Measurements from ENCODE around the gene CBFB.
A peak's percentile ranks its signal among the peaks of the same experiment; 100 is the strongest.
"Not testable (repeated sequence)": the region's sequence is repeated elsewhere in the genome, so short reads cannot be mapped to it uniquely, and the experiment has no call there.

The CBFB gene

DNA sequence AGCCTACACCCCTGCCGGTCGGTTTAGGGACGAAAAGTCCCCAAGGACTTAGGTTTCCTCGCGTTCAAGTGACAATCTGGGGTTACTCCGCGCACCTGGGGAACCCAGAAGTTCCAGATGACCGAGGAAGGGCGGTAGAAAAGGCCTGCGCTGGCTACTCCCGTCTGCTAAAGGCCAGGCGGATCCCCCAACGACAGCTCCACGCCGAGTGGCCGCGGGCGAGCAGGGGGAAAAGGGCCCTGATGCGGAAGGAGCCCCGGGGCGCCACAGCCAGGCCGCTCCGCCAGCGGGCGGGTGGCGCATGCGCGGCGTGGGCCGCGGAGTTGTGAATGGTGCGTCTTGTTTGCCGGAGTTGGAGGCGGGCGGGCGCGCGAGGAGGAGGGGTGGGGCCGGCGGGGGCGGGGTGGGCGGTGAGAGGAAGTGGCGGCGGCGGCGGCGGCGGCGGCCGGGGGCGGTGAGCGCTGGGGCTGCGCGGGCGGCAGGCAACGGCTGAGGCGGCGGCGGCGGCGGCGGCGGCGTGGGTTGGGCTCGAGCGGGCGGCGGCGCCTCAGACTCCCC lies at the start of gene CBFB:
CBFB (plus strand) TSS at position 454 of the 558 bp plus-strand sequence. CDS start 259 bp downstream, outside the sequence.
- DNase-seq (ENCODE audit: low read depth) = peak; percentile 85

DNA sequence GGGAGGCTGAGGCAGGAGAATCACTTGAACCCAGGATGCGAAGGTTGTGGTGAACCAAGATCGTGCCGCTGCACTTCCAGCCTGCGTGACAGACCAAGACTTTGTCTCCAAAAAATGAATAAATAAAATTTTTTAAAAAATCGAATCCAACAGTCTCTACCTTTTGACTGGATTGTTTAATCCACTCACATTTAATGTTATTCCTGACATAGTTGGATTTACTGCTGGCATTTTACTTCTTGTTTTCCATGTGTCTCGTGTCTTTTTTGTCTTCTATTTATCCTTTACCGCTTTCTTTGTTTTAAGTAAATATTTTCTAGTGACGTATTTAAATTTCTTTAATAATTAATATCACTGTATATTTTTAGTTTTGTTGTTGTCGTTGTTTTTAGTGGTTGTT lies 45.9 kb upstream of the CBFB start:
- DNase-seq (ENCODE audit: low read depth) = no peak

DNA sequence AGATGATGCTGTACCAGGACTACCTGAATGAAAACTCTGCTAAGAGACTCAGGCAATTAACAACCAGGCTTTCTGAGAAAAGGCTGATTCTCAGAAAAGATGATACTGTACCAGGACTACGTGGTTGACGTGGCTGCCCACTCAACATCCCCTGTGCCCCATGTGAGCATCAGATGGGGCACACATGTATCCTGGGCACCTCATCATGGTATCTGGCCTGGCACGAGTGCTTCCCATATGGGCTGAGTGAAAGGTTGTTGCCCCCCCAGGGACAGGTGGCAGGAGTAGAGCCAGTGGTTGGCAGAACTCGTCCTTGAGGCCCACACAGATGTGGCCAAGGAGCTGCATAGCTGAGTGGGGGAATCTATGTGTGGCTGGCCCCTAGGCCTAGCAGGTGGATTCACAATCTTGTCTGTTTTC lies 44.0 kb upstream of the CBFB start:
- no peak for DNase-seq (ENCODE audit: low read depth)

DNA sequence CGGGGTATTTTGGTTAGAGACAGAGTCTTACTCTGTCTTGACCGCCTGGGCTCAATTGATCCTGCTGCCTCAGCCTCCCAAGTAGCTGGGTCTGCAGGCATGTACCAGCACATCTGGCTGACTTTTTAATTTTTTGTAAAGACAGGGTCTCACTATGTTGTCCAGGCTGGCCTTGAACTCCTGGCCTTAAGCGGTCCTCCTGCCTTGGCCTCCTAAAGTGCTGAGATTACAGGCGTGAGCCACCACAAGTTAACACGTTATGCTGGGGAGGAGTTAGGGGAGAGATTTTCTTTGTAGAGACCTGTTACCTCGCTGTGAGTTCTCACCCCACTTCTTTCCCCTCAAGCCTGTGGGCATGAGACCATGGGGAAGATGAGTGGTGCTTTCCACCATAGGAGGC lies 42.4 kb upstream of the CBFB start:
- no peak for DNase-seq (ENCODE audit: low read depth)

DNA sequence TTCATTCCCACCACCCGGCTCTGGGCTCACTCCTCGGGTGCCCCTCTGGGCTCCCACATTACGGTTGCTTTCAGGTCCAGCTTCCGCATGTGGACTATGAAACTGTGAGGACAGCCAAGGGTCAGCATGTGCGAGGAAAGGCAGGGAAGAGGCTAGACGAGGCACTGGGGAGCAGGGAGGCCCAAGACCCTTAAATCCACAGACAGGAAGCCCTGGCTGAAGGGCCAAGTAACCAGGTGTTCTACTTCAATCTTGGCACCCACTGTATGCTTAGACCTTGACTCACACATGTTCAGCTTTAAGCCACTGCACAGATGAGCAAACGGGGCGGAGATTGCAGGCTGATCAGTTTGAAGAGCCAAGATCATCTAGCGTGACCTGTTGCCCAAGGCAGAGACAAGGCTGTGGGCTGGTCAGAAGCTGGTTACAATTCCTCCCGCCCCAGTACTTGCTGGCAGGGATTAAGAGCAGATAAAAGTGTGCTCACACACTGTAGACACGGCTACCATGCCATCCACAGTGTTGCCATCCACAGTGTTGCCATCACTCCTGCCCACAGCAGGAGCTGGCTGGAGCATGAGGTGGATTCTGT lies 40.7 kb upstream of the CBFB start, which contains the start of gene CES4A:
CES4A (plus strand) TSS at position 393 of the 592 bp plus-strand sequence; CDS start at position 577, 184 bp downstream.
- DNase-seq (ENCODE audit: low read depth) = peak; percentile 82

DNA sequence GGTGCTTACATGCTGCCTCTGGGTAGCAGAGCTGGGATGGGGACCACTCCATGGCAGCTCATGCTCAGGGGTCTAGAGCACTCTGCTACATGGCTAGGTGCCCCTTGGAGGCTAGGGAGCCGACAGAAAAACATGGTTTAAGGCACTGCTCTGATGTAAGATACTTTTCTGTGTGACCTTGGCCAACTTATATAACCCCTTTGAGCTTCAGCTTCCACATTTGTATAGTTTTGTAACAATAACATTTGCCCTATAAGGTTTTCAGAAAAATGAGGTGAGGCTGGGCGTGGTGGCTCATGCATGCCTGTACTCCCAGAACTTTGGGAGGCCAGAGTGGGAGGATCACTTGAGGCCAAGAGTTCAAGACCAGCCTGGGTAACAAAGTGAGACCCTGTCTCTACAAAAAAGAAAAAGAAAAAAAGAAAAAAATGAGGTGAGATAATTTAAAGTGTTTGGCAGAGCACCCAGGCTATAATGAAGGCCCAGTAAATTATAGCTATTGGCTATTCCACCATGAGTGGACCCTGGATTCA lies 37.3 kb upstream of the CBFB start:
- DNase-seq (ENCODE audit: low read depth) = no peak

DNA sequence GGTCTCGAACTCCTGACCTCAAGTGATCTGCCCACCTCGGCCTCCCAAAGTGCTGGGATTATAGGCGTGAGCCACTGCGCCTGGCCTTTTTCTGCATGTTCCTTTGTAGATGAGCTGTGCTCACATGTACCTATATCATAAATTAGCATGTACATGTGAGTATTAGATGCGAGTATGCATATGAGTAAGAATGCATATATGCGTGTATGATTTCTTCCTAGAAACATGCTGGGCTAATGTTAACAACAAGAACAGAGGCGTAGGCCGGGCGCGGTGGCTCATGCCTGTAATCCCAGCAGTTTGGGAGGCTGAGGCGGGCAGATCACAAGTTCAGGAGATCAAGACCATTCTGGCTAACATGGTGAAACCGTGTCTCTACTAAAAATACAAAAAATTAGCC lies 35.4 kb upstream of the CBFB start:
- DNase-seq (ENCODE audit: low read depth) = not testable (repeated sequence)

DNA sequence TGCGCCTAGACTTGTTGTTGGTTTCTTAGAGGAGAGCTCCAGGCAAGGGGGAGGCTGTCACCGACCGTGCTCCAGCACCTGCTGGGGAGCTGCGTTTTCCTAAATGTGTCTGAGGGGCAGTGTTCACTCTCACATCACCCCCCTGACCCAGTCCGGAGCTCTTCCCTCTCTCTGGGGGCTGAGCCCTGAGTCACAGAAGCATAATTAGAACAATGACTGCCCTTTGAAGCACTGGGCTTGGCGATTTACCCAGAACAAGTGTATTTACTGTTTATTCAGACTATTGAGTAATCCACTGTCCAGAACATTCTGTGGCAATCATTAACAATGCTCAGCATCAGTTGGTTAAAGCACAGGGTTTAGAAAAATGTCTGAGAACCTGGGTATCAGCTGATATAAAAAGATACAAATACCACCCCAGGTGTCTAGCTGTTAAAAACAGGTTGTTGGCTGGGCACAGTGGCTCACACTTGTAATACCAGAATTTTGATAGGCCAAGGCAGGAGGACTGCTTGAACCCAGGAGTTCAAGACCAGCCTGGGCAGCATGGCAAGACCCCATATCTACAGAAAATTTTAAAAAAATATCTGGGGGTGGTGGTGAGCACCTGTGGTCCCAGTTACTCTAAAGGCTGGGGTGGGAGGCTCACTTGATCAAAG lies 32.5 kb upstream of the CBFB start:
- peak; percentile 96 for DNase-seq (ENCODE audit: low read depth)

DNA sequence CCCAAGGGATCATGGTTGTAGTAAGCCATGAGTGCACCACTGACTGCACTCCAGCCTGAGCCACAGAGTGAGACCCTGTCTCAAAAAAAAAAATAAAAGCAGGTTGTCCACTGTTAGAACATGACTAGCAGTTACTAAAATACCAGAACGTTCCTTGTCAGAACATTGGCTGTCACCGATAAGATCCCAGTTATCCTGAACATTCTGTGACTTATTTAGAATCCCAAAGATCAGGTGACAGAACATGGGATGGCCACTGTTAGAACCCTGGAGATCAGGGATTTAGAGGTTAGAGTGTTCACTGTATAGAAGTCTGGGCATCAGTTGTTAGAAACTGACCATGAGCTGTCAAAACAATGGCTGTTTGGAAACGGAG lies 32.0 kb upstream of the CBFB start:
- DNase-seq (ENCODE audit: low read depth) = no peak

DNA sequence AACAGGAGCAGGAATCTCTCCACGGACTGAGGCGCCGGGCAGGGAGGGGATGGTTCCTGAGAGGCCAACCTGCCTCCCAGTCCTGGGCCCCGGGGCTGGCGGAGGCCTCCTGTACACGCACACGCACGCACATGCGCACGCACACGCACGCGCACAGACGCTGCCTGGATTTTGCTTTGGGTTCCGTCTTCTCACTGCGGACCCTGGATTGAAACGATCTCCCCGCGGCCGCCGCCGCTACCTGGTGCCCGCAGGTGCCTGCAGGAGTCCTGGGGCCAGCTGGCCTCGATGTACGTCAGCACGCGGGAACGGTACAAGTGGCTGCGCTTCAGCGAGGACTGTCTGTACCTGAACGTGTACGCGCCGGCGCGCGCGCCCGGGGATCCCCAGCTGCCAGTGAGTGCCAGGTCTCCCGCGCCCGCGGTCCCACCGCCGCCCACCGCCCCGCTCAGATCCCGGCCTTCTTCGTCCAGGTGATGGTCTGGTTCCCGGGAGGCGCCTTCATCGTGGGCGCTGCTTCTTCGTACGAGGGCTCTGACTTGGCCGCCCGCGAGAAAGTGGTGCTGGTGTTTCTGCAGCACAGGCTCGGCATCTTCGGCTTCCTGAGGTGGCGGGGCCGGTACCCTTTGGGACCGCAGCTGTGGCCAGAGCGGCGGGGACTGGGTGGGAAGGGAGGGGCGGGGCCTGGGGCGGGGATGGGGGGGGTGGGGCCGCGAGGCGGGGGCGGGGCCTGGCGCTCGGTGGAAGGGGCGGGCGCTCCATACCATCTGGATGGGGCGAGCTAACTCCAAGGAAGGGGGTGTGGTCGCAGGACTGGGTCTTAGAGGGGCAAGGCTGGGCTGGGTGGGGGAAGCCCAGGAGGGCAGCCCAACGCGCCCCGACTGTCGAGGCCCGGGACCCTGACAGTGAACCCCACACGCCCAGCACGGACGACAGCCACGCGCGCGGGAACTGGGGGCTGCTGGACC lies 28.3 kb upstream of the CBFB start:
- peak; percentile 29 for DNase-seq (ENCODE audit: low read depth)

DNA sequence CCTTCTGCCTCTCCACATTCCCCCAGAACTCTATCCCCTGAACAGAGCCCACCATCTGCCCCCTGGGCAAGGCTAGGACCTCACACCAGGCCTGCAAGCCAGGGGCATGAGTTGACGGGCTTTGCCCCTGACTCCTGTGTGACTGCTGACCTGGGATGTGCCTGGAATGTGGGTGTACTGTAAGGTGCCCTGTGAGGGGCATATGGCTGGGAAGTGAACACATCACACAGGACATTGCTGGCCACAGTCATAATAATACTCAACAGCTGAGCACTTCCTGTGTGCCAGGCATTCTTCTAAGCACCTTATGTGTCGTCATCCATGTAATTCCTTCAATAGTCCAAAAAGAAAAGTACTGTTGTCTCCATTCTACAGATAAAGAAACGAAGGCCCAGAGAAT lies 27.2 kb upstream of the CBFB start:
- no peak for DNase-seq (ENCODE audit: low read depth)

DNA sequence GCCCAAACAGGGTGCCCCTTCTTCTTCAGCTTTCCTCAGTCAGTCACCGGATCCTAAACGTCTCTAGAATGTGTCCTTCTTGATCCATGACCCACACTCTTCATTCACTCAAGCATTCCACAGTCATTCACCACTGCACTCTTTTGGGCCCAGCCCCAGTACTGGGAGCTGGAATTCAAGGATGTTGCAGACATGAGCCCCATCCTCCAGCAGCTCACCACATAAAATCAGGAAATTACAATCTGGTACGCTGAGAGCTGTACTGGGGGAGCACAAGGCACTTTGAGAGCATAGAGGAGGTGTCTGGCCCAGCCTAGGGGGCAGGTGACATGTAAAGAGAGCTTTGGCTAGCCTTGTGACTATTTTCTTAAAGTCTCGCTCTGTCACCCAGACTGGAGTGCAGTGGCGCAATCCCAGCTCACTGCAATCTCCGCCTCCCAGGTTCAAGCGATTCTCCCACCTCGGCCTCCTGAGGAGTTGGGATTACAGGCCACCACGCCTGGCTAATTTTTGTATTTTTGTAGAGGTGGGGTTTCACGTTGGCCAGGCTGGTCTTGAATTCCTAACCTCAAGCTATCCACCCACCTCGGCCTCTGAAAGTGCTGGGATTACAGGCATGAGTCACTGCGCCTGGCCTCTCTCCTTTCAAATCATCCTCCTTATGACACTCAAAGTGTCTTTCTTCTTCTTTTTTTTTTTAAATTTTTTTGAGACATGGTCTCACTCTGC lies 21.9 kb upstream of the CBFB start:
- DNase-seq (ENCODE audit: low read depth) = peak; percentile 72

DNA sequence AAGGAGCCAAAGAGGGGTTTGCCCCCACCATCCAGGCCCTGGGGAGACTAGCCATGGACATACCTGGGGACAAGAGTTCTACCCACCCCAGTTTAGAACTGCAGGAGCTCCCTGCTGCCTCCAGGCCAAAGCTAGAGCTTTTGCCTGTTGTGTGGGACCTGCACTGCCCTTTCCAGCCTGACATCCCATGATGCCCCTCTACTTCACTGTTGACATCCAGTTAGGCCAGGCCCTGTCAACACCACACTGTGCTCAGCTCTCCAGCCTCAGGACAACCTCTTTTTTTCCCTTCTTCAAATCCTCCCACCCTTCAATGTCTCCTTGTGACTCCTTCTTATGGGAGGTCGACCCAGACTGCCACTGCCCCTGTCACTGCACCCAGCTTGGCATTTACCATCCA lies 19.8 kb upstream of the CBFB start:
- no peak for DNase-seq (ENCODE audit: low read depth)

DNA sequence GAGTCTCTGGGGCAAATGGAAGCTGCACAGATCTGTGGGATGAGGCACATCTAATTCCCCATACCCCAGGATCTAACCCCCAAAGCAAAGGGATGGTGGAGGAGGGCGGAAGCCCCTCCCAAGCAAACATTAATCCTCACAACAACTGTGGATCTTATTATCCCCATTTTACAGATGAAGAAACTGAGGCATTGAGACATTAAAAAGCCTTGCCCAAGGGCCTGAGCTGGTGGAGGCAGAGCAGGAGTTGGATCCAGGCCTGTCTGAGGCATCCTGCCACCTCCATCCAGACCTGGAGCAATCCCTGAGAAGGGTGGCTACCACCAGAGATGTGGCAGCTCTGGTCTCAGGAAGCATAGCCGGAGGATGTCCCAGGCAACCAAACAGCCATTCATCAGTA lies 17.7 kb upstream of the CBFB start:
- no peak for DNase-seq (ENCODE audit: low read depth)

DNA sequence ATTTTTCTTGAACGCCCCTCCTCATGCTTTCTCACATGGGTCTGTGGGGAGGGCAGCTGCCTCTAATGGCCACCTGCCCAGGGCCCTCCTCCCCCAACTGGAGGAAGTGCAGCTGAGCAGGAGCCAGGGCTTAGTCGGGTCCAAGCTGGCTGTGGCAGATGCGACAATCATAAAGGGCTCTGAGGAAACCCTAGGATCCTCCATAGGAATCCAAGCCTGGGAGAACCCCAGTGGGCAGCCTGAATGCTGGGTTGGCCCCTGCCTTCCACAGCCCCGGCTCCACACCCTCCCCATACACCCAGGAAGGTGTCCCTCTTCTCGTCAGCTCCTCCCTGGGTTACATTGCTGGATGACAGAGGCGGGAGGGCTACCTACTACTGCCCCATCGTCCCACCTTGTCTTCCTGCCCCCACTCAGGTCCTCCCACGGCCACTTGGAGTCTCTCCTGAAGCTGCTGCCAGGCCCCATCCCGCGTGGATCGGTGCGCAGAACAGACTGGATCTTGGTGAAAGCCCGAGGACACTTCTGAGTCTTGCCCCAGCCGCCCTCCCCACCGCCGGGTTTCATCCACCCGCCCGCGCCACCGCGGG lies 15.6 kb upstream of the CBFB start:
- DNase-seq (ENCODE audit: low read depth) = no peak

DNA sequence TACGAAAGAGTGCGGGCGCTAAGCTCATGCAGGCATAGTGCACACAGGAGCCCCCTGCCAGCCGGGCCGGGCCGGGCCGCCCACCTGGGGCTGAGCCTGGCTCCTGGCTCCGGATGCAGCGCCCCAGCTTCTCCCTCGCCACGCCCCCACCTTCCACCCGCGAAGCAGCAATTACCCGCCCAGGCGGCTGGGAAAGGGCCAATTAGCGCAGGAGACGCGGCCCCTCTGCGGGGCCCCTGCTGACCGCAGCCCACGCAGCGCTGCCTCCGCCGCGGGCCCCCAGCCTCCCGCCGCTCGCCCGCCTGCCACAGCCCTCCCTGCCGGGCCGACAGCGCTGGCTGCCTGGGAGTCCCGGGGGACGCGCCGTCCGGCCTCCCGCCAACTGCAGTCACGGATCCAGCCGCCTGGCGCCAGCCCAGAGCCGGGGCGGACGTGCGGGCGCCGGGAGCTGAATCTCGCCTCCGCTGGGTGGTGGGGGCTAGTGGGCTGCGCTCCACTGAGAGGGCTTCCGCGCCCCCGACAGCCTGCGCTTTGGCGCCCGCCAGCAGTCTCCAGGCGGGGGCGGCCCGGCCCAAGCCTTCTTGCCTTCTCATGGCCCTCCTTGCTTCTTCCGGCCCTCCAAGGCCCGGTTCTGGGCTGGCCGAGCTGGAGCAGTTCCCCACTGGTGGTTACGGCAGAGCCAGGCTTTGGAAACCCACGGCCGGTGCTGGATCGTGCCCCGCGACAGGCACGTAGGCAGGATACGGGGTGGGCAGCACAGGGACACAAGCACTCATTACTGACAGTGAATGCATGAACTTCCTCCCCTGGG lies 14.9 kb upstream of the CBFB start:
- peak; percentile 54 for DNase-seq (ENCODE audit: low read depth)

DNA sequence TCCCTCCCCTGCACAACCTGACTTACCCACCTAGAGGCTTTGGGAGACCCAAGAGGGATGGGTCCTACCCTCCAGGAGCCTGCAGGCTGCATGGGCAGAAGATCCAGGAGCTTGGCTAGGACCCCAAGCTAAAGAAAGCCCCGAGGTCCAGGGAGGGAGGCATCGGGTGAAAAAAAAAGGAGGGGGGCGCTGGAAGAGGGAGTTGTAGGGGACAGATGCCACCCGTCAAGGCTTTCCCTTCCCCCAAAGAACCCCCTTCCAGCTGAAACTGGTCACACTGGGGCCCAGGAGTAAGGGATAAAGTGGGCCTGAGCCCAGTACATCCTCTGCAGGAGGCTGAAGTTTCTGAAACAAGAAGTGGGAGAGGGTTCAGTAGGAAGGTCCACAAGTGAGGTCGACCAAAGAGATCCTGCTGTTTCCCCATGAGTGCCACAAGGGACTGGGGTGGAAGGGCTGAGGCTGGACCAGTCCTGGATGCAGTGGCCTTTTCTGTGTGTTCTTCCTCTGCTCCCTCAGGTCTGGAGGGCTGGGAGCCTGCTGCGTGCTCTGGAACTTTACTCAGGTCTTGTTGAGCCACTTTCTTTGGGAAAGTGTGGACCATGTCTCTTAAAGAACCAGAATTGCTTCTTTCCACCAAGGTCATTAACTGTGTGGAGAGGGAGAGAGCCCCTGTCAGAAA lies 14.2 kb upstream of the CBFB start:
- no peak for DNase-seq (ENCODE audit: low read depth)

DNA sequence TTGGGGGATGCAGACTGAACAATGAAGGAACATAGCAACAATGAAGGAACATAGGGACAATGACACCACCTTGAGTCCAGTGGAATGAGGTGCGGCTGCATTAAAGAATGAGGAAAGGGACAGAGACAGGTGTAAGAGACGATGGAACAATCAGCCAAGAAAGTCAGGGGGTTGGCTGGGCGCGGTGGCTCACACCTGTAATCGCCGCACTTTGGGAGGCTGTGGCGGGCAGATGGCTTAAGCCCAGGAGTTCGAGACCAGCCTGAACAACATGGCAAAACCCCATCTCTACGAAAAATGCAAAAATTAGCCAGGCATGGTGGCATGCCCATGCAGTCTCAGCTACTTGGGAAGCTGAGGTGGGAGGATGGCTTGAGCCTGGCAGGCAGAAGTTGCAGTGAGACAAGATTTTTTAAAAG lies 13.6 kb upstream of the CBFB start:
- no peak for DNase-seq (ENCODE audit: low read depth)

DNA sequence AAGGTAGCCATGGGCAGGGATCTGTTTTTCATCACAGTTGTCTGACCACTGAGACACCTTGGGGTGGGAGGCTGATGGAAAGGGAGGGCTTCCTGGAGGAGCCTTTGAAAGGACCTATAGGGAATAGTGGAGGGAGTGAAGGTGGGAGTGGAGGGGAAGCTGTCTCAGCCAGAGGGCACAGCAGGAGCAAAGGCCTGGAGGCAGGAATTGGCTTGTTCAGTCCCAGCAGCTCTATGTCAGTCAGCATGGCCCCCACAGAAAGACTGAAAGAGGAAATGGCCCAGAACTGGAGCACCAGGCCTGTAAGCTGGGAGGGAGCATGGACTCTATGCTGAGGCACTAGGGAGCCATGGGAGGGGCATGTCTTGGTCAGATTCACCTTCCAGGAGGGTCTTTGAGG lies 12.8 kb upstream of the CBFB start:
- DNase-seq (ENCODE audit: low read depth) = no peak

All from amniotic epithelial cell (primary cell).